H9 (cell line): ENCODE data around the gene DHX40. TPM values are rescaled to one million over a fixed set of nuclear protein-coding genes. Genes with fewer than 3 reads are reported as not detected.

Source experiments
- DNase-seq: peaks from one replicate; pipeline ENCODE4 v3.0.0-alpha.2; 2017
- H2AFZ ChIP-seq: one replicate; pipeline ENCODE4 v1.6.1; 2013; ENCODE audit warnings: mild to moderate bottlenecking, low read length, control low read depth, moderate library complexity
- H2AK5ac ChIP-seq: 2 replicates; pipeline ENCODE4 v1.6.1; 2013; ENCODE audit warnings: low read length, control low read depth, mixed read lengths; ENCODE audit not compliant: insufficient read length
- H2BK120ac ChIP-seq: one replicate; pipeline ENCODE4 v1.6.1; 2013; ENCODE audit warnings: low read depth, mild to moderate bottlenecking, low read length, control low read depth, inconsistent platforms; ENCODE audit not compliant: poor library complexity, severe bottlenecking
- H2BK12ac ChIP-seq: 2 replicates; pipeline ENCODE4 v1.6.1; 2013; ENCODE audit warnings: low read length, control low read depth, mixed read lengths, low read depth; ENCODE audit not compliant: insufficient read length
- H2BK15ac ChIP-seq: 2 replicates; pipeline ENCODE4 v1.6.1; 2013; ENCODE audit warnings: low read depth, low read length, control low read depth
- H2BK20ac ChIP-seq: one replicate; pipeline ENCODE4 v1.6.1; 2013; ENCODE audit warnings: low read depth, mild to moderate bottlenecking, low read length, control low read depth, inconsistent platforms; ENCODE audit not compliant: poor library complexity, severe bottlenecking
- H2BK5ac ChIP-seq: 2 replicates; pipeline ENCODE4 v1.6.1; 2013; ENCODE audit warnings: low read length, control low read depth, mixed read lengths; ENCODE audit not compliant: insufficient read length
- H3K14ac ChIP-seq: 2 replicates; pipeline ENCODE4 v1.6.1; 2013; ENCODE audit warnings: low read length, control low read depth; ENCODE audit not compliant: insufficient read depth
- H3K18ac ChIP-seq: 2 replicates; pipeline ENCODE4 v1.6.1; 2013; ENCODE audit warnings: low read depth, mild to moderate bottlenecking, mixed read lengths, low read length, control low read depth; ENCODE audit not compliant: insufficient read length
- H3K23ac ChIP-seq: 2 replicates; pipeline ENCODE4 v1.6.1; 2013; ENCODE audit warnings: low read length, control low read depth, mixed read lengths, low read depth; ENCODE audit not compliant: insufficient read length
- H3K23me2 ChIP-seq: 2 replicates; pipeline ENCODE4 v1.6.1; 2013; ENCODE audit warnings: low read depth, mild to moderate bottlenecking, mixed read lengths, low read length, control low read depth; ENCODE audit not compliant: insufficient read length, poor library complexity, severe bottlenecking
- H3K27ac ChIP-seq: 2 replicates; pipeline ENCODE4 v1.5.1; 2013; ENCODE audit warnings: low read length, control low read depth, mixed read lengths, low read depth; ENCODE audit not compliant: insufficient read length
- H3K27me3 ChIP-seq: 2 replicates; pipeline ENCODE4 v1.6.1; 2013; ENCODE audit warnings: low read length, control low read depth, inconsistent platforms; ENCODE audit not compliant: insufficient read depth
- H3K4ac ChIP-seq: 2 replicates; pipeline ENCODE4 v1.6.1; 2013; ENCODE audit warnings: low read depth, mild to moderate bottlenecking, control low read depth, inconsistent platforms, low read length, moderate library complexity
- H3K4me1 ChIP-seq: 2 replicates; pipeline ENCODE4 v1.6.1; 2013; ENCODE audit warnings: low read length, control low read depth, inconsistent platforms; ENCODE audit not compliant: insufficient read depth
- H3K4me2 ChIP-seq: 2 replicates; pipeline ENCODE4 v1.6.1; 2013; ENCODE audit warnings: low read length, control low read depth, mixed read lengths; ENCODE audit not compliant: insufficient read length, insufficient read depth
- H3K56ac ChIP-seq: 2 replicates; pipeline ENCODE4 v1.6.1; 2013; ENCODE audit warnings: low read depth, mild to moderate bottlenecking, mixed read lengths, low read length, control low read depth; ENCODE audit not compliant: insufficient read length
- H3K79me1 ChIP-seq: 2 replicates; pipeline ENCODE4 v1.6.1; 2013; ENCODE audit warnings: low read depth, mild to moderate bottlenecking, moderate library complexity, low read length, control low read depth, inconsistent platforms; ENCODE audit not compliant: insufficient read depth, poor library complexity, severe bottlenecking
- H3K79me2 ChIP-seq: 2 replicates; pipeline ENCODE4 v1.6.1; 2013; ENCODE audit warnings: low read length, control low read depth, inconsistent platforms; ENCODE audit not compliant: insufficient read depth
- H3K9ac ChIP-seq: 2 replicates; pipeline ENCODE4 v1.6.1; 2013; ENCODE audit warnings: low read length, control low read depth, mixed read lengths; ENCODE audit not compliant: insufficient read length; ENCODE audit errors: extremely low read depth
- H3K9me3 ChIP-seq: one replicate; pipeline ENCODE4 v1.6.1; 2013; ENCODE audit warnings: low read depth, low read length, inconsistent platforms; ENCODE audit not compliant: control insufficient read depth
- H3T11ph ChIP-seq: one replicate; pipeline ENCODE4 v1.6.1; 2013; ENCODE audit warnings: mild to moderate bottlenecking, low read length, control low read depth, inconsistent platforms
- H4K20me1 ChIP-seq: one replicate; pipeline ENCODE4 v1.6.1; 2013; ENCODE audit not compliant: control insufficient read depth, insufficient read length, insufficient read depth
- H4K5ac ChIP-seq: 2 replicates; pipeline ENCODE4 v1.6.1; 2013; ENCODE audit warnings: low read depth, mild to moderate bottlenecking, mixed read lengths, low read length, control low read depth; ENCODE audit not compliant: insufficient read length
- H4K8ac ChIP-seq: replicated peaks from 2 replicates; pipeline ENCODE4 v1.6.1; 2013; ENCODE audit warnings: low read length, control low read depth, mixed read lengths, low read depth; ENCODE audit not compliant: insufficient read length
- H4K91ac ChIP-seq: 2 replicates; pipeline ENCODE4 v1.6.1; 2013; ENCODE audit warnings: low read depth, mild to moderate bottlenecking, moderate library complexity, mixed read lengths, low read length, control low read depth; ENCODE audit not compliant: insufficient read length
- H3K27ac Mint-ChIP-seq, 3 experiments: 2 replicates in 2 of 3; 3 replicates in 1 of 3; pipeline ENCODE4 v1.8.0; 2020 to 2021; ENCODE audit warnings: mixed read lengths in 3 of 3, mild to moderate bottlenecking in 1 of 3, moderate library complexity in 1 of 3
- H3K27me3 Mint-ChIP-seq: 2 replicates; pipeline ENCODE4 v1.8.0; 2021; ENCODE audit warnings: low read depth, mild to moderate bottlenecking, moderate library complexity, mixed read lengths
- H3K36me3 Mint-ChIP-seq, 3 experiments: 2 replicates in 2 of 3; 3 replicates in 1 of 3; pipeline ENCODE4 v1.8.0; 2020 to 2021; ENCODE audit warnings: low read depth in 3 of 3, mixed read lengths in 3 of 3; ENCODE audit not compliant: insufficient read depth in 1 of 3
- H3K4me1 Mint-ChIP-seq, 2 experiments: 2 replicates each; pipeline ENCODE4 v1.8.0; 2020; ENCODE audit warnings: mixed read lengths in 2 of 2
- H3K4me3 Mint-ChIP-seq, 2 experiments: 2 replicates in 1 of 2; 3 replicates in 1 of 2; pipeline ENCODE4 v1.8.0; 2020 to 2021; ENCODE audit warnings: mild to moderate bottlenecking in 2 of 2, mixed read lengths in 2 of 2, moderate library complexity in 1 of 2
- H3K9me3 Mint-ChIP-seq, 2 experiments: 2 replicates in 1 of 2; 3 replicates in 1 of 2; pipeline ENCODE4 v1.8.0; 2020; ENCODE audit warnings: mild to moderate bottlenecking in 2 of 2, mixed read lengths in 2 of 2, moderate library complexity in 1 of 2
- CTCF ChIP-seq: fragments of 200-600 bp; sonication (generic); conservative IDR thresholded peaks from 3 replicates; pipeline ENCODE4 v1.8.0; 2021; ENCODE audit warnings: antibody characterized with exemption, mild to moderate bottlenecking
- WGBS: extraction: QIAGEN DNeasy Blood & Tissue Kit; methylation state at CpG from one replicate; pipeline ENCODE4 v1.1.7; 2013; ENCODE audit warnings: missing lambda C conversion rate, low lambda C conversion rate, mixed read lengths; ENCODE audit not compliant: insufficient read length; ENCODE audit errors: extremely low coverage; 5-methylcytosine and 5-hydroxymethylcytosine counted together
- total RNA-seq: library from RNA; stranded (reverse); gene quantifications from 2 replicates; pipeline ENCODE4 v1.2.1, GENCODE V29; 2021

DHX40 gene
- total RNA-seq, 1 experiment from 2014 or later, result 28.8 TPM

GRCh38 chr17:59642565-59642964, 77.2 kb downstream of the DHX40 start:
- no peaks in the 10 kb centered on the region for H3K27me3 ChIP-seq
- no peak overlapping the region for H3K4me2 ChIP-seq
- no peaks in the 10 kb centered on the region for H3K27me3 Mint-ChIP-seq
- no peak overlapping the region for H2AFZ ChIP-seq
- peaks cover 12% of the 10 kb centered on the region for H3K79me1 ChIP-seq
- no peaks in the 10 kb centered on the region for H3K9me3 ChIP-seq
- no peak overlapping the region for H4K5ac ChIP-seq
- H3K4me1 ChIP-seq, result no peaks in the 10 kb centered on the region
- H3K23me2 ChIP-seq, result no peaks in the 10 kb centered on the region
- no peak overlapping the region for H3T11ph ChIP-seq
- no peak overlapping the region for H4K91ac ChIP-seq
- no peak overlapping the region for H2BK5ac ChIP-seq
- H2AK5ac ChIP-seq, result no peak overlapping the region
- TF ChIP-seq CTCF, result no peak
- H2BK20ac ChIP-seq, result no peak overlapping the region
- no peak overlapping the region for H2BK12ac ChIP-seq
- H3K9me3 Mint-ChIP-seq, result no peaks in the 10 kb centered on the region
- H3K4ac ChIP-seq, result no peak overlapping the region
- H3K4me1 Mint-ChIP-seq, result peaks cover 2 to 4% of the 10 kb centered on the region in 2 experiments; a peak in 2 of 4 replicates
- no peaks in the 10 kb centered on the region for H4K20me1 ChIP-seq
- H3K23ac ChIP-seq, result no peak overlapping the region
- H3K56ac ChIP-seq, result no peak overlapping the region
- H3K27ac ChIP-seq, result no peak overlapping the region
- H3K9ac ChIP-seq, result no peak overlapping the region
- no peak for DNase-seq
- peaks cover 17% of the 10 kb centered on the region; the same call in 1 of the 2 replicates for H3K79me2 ChIP-seq
- no peak overlapping the region for H2BK120ac ChIP-seq
- no peak overlapping the region for H2BK15ac ChIP-seq
- peak overlapping the region in 1 of 3 experiments; percentile 73; a peak in 4 of 7 replicates for H3K27ac Mint-ChIP-seq
- no peak overlapping the region for H3K18ac ChIP-seq
- H3K14ac ChIP-seq, result no peak overlapping the region
- H3K36me3 Mint-ChIP-seq, result peaks cover 9 to 23% (median 21%) of the 10 kb centered on the region in 3 experiments; a peak in 6 of 7 replicates
- H3K4me3 Mint-ChIP-seq, result no peak overlapping the region
- no CpG with 5 or more reads among the region's 1 CpG for WGBS
- no peak overlapping the region for H4K8ac ChIP-seq
